Activated CD8-positive, alpha-beta memory T cell treated with anti-CD3 and anti-CD28 coated beads, Interleukin-2, amount 10 ng/mL, durations not matched to agents 7 days and 5 days (primary cell): ENCODE results near the gene BPI. TPM values are rescaled to one million over a fixed set of nuclear protein-coding genes. Genes with fewer than 3 reads are reported as not detected.
"Not testable (repeated sequence)": the region's sequence is repeated elsewhere in the genome, so short reads cannot be mapped to it uniquely, and the experiment has no call there.

Experiments
- ATAC-seq: fragments of 150-1000 bp; cut with Tn5 transposase; one replicate; pipeline ENCODE4 v1.10.0; 2021; ENCODE audit warnings: moderate library complexity
- CTCF ChIA-PET: fragments of 350-600 bp; sonication (Branson Sonifier 250); formaldehyde crosslinking; loops from one replicate; lab custom pipeline; 2021; ENCODE audit warnings: antibody characterized with exemption; lab: Charles Lee
- DNase-seq: peaks from one replicate; pipeline ENCODE4 v3.0.0-alpha.2; 2020
- H3K27ac Mint-ChIP-seq: one replicate; pipeline ENCODE4 v1.8.0; 2021; ENCODE audit warnings: mild to moderate bottlenecking, mixed read lengths
- H3K27me3 Mint-ChIP-seq: one replicate; pipeline ENCODE4 v1.8.0; 2021; ENCODE audit warnings: mixed read lengths
- H3K36me3 Mint-ChIP-seq: one replicate; pipeline ENCODE4 v1.8.0; 2021; ENCODE audit warnings: mild to moderate bottlenecking, mixed read lengths
- H3K4me1 Mint-ChIP-seq: one replicate; pipeline ENCODE4 v1.8.0; 2021; ENCODE audit warnings: mixed read lengths
- H3K4me3 Mint-ChIP-seq: one replicate; pipeline ENCODE4 v1.8.0; 2021; ENCODE audit warnings: mild to moderate bottlenecking, moderate library complexity, mixed read lengths
- H3K9me3 Mint-ChIP-seq: one replicate; pipeline ENCODE4 v1.8.0; 2022; ENCODE audit warnings: low read depth, mixed read lengths
- total RNA-seq, 2 experiments: library from RNA; stranded (reverse); gene quantifications; one replicate each; pipeline ENCODE4 v1.2.3, GENCODE V29; 2021

Gene BPI
- total RNA-seq, 2 experiments from 2014 or later: not detected

DNA sequence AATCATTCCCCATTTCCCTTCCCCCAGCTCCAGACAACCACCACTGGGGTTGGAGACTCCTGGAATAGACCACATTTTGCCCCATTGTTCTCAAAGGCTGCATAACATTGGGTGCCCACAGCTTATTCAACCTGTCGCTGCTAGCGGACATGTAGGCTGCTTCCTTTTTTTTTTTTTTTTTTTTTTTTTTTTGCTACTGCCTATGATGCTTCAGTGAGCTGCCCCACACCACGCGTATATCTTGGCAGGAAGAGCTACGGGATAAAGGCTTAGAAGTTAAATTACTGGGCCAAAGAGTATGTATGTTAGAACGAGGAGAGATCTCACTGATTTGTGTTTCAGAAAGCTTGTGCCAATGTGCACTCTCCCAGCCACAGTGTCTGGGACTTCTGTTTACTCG, 49.4 kb downstream of the BPI start:
- Mint-ChIP-seq H3K27me3 (no peaks in the 10 kb centered on the region), H3K9me3 (no peaks in the 10 kb centered on the region), H3K4me3 (no peak overlapping the region), H3K27ac (no peak overlapping the region), H3K36me3 (no peaks in the 10 kb centered on the region), H3K4me1 (peaks cover 13% of the 10 kb centered on the region)
- DNase-seq: no peak
- no peak for ATAC-seq
- CTCF ChIA-PET: no interaction called here

DNA sequence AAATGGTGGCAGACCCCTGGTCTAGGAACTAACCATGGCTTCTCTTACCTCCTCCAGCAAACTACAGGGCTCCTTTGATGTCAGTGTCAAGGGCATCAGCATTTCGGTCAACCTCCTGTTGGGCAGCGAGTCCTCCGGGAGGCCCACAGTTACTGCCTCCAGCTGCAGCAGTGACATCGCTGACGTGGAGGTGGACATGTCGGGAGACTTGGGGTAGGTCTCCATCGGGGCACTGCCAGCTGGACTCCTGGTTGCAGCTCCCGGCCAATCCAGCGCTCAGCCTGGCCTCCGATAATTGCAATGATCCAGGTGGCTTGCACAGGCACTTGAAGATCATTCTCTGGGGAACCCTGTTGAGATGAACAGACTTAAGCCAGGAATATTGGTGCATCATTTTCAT, 50.3 kb downstream of the BPI start:
- Mint-ChIP-seq H3K27me3 (no peaks in the 10 kb centered on the region), H3K4me3 (no peak overlapping the region), H3K9me3 (no peaks in the 10 kb centered on the region), H3K27ac (no peak overlapping the region), H3K4me1 (peaks cover 13% of the 10 kb centered on the region), H3K36me3 (no peaks in the 10 kb centered on the region)
- DNase-seq (no peak), ATAC-seq (no peak)
- CTCF ChIA-PET: no interaction called here

DNA sequence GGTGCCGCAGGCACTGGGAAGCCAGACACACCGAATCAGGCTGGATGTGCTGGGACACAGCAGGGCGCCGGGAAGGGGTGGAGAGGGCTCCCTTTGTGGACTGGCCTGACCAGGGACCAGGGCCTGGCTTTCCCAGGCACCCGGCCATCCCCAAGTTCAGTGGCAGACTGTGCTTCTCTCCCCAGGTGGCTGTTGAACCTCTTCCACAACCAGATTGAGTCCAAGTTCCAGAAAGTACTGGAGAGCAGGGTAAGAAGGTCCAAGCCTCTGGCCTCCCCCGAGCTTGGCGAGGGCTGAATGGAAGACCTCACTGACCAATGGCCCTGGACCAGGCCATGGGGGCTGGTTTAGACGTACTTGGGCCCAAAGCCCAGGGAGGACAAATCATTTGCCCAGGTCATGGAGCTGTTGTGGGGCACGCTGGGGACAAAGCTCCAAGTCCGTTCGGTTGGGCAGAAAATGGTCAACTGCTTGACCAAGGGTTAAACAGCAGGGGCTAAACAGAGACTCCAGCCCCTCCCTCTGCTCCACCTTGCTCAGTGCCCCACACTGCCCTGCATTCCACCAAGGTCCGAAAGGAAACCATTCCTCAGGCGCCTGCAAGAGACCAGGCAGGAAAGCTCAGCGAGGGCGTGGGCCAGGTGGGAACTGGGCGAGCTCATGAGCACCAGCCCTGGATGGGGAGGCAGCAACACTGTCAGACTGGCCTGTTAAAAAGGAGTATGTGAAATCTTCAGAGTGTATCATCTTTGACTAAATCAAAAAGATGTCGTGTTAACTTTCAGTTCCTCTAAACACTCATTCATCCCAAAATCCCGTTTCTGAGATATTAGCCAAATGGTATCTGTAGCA, 51.4 kb downstream of the BPI start:
- no peak overlapping the region for H3K27ac Mint-ChIP-seq
- no peaks in the 10 kb centered on the region for H3K9me3 Mint-ChIP-seq
- no peaks in the 10 kb centered on the region for H3K36me3 Mint-ChIP-seq
- H3K4me1 Mint-ChIP-seq: peaks cover 13% of the 10 kb centered on the region
- ATAC-seq: peak; percentile 51
- CTCF ChIA-PET: interaction anchor here (1.2 kb wide), 1 partner anchor 298 kb away, joined by 3 read pairs; no protein-coding TSS in a partner anchor
- H3K4me3 Mint-ChIP-seq: no peak overlapping the region
- H3K27me3 Mint-ChIP-seq: no peaks in the 10 kb centered on the region
- DNase-seq: no peak

DNA sequence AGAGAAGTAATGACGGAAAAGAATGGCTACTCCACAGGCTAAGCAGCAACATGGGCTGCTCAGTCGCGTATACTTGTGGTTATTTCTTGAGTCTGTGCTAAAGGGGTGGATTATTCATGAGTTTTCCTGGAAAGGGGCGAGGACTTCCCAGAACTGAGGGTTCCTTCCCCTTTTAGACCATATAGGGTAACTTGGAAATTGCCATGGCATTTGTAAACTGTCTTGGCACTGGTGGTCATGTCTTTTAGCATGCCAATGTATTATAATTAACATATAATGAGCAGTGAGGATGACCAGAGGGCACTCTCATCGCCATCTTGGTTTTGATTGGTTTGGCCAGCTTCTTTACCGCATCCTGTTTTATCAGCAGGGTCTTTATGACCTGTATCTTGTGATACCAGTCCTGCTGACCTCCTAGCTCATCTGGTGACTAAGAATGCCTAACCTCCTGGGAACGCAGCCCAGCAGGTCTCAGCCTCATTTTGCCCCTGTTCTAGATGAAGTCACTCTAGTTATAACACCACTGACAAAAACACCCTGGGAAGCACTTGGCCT, 53.8 kb downstream of the BPI start:
- H3K36me3 Mint-ChIP-seq: no peaks in the 10 kb centered on the region
- H3K4me1 Mint-ChIP-seq: peaks cover 13% of the 10 kb centered on the region
- peak; percentile 49 for ATAC-seq
- DNase-seq: peak; percentile 48
- H3K9me3 Mint-ChIP-seq: no peaks in the 10 kb centered on the region
- H3K27me3 Mint-ChIP-seq: no peaks in the 10 kb centered on the region
- no peak overlapping the region for H3K4me3 Mint-ChIP-seq
- H3K27ac Mint-ChIP-seq: no peak overlapping the region
- CTCF ChIA-PET: no interaction called here

DNA sequence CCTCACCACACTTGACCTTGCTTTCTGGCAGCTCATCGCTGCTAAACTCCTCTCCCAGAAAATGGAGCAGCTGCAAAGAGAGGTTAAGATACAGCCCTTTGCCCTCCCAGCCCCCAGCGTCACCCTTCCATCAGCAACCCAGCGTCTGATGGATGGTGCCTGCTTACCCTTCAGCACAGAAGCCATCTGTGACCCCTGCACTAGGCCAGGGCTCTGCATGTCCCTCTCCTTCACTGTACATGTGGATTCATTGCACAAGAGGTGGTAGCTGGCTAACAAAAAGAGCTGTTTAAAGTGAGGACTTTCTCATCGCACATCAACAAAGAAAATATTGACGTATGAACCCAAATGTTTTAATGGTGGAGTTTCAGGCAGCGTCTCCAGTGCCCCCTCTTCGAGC, 54.6 kb downstream of the BPI start:
- Mint-ChIP-seq H3K36me3 (no peaks in the 10 kb centered on the region), H3K27ac (no peak overlapping the region), H3K9me3 (no peaks in the 10 kb centered on the region), H3K4me1 (peaks cover 13% of the 10 kb centered on the region), H3K27me3 (no peaks in the 10 kb centered on the region), H3K4me3 (no peak overlapping the region)
- DNase-seq (no peak), ATAC-seq (no peak)
- CTCF ChIA-PET: no interaction called here

DNA sequence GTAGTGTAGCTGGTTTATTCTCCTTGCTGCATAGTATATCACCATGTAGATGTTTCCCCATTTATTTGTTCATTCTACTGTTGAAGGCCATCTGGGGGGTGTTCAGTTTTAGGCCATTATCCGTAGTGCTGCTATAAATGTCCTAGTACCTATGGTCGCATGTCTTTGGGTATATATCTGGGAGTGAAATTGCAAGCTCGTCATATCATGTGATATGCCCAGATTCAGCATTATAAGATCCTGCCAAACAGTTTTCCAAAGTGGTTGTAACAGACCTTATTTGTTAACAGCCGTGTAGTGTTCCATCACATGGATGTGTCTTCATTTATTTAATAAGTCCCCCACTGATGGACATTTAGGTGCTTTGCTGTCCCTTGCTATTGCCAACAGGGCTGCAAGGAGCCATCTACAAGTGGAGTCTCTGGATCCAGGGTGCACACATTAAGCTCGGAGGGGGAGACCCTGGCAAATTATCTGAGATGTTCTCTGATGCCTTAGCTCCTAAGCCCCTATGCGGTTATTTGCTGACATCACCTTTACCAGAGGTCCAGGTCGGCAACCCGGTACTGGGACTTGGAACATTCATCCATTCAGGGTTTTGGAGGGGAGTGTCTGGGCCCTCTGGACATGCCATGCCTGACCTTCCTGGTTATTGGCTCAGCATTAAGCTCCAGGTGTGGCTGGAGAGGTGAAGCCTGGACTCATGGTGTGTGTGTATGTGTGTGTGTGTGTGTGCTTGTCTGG, 59.2 kb downstream of the BPI start:
- no peaks in the 10 kb centered on the region for H3K4me1 Mint-ChIP-seq
- CTCF ChIA-PET: no interaction called here
- H3K36me3 Mint-ChIP-seq: no peaks in the 10 kb centered on the region
- no peak for ATAC-seq
- DNase-seq: no peak
- no peak overlapping the region for H3K4me3 Mint-ChIP-seq
- no peaks in the 10 kb centered on the region for H3K9me3 Mint-ChIP-seq
- no peak overlapping the region for H3K27ac Mint-ChIP-seq
- H3K27me3 Mint-ChIP-seq: peaks cover 5% of the 10 kb centered on the region

DNA sequence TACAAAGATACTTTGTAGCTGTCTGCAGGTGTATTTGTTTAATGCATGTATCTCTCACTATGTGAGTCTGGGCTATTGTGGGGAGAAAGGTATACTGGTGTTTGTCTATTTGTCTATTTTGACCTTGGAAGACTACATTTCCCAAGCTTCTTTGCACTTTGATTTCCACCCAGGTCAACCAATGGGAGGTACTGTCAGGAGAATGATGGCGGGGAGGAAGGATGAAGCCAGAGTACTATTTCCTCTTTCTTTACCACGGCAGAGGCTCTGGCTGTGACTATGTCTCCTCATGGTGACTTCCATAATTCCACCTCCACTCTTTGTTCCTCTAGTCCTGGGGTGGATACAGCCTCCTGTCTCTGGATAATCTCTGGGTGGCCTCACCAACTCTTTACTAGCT, 65.4 kb downstream of the BPI start:
- Mint-ChIP-seq H3K9me3 (no peaks in the 10 kb centered on the region), H3K4me1 (no peaks in the 10 kb centered on the region), H3K27me3 (peaks cover 17% of the 10 kb centered on the region), H3K4me3 (no peak overlapping the region), H3K36me3 (no peaks in the 10 kb centered on the region), H3K27ac (no peak overlapping the region)
- DNase-seq (no peak), ATAC-seq (no peak)
- CTCF ChIA-PET: no interaction called here

DNA sequence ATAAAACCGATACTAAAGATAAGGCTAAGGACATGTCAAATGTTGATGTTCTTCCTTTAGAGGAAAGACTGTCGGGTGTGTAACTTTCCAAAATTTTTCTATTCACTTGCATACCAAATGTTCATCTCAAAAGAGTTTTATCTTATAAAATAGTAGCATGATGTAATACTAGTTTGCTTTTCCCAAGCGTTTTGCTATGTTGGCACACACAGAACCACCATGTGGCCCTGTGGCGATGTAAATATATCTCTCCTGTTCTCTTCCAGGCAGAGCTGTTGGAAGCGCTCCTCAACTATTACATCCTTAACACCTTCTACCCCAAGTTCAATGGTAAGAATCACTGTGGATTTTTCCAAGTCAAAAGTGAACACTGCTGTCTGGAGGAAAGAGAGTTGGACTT, 68.8 kb downstream of the BPI start:
- Mint-ChIP-seq H3K36me3 (no peaks in the 10 kb centered on the region), H3K4me1 (no peaks in the 10 kb centered on the region), H3K9me3 (no peaks in the 10 kb centered on the region), H3K27me3 (peaks cover 12% of the 10 kb centered on the region), H3K4me3 (no peak overlapping the region), H3K27ac (no peak overlapping the region)
- DNase-seq: no peak
- ATAC-seq: no peak
- CTCF ChIA-PET: no interaction called here

DNA sequence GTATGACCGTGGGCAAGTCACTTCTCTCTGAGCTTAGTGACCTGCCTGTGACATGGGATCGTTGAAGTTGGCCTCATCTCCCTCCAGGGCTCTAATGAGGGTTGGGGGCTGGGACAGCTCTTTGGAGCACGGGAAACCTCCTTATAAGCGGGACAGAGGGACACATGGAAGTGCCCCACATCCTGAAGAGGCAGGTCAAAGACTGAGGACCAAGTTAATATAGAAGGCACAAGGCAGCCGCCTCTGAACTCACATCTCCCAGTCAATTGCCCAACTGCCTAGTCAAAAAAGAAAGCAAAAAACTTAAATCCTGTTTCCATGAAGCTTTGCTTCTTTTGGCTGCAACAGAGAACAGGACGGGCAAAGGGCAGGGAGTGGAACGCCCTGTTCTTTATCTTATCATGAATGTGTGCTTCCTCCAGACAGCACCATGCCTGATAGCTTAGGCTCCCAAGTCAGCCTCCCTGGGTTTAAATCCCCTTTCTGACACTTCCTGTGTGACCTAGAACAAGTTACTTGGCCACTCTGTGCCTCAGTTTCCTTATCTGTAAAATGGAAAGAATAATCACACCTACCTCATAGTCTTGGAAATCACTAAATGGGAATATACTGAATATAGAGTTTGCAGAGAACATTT, 69.4 kb downstream of the BPI start:
- DNase-seq: no peak
- H3K36me3 Mint-ChIP-seq: no peaks in the 10 kb centered on the region
- CTCF ChIA-PET: no interaction called here

DNA sequence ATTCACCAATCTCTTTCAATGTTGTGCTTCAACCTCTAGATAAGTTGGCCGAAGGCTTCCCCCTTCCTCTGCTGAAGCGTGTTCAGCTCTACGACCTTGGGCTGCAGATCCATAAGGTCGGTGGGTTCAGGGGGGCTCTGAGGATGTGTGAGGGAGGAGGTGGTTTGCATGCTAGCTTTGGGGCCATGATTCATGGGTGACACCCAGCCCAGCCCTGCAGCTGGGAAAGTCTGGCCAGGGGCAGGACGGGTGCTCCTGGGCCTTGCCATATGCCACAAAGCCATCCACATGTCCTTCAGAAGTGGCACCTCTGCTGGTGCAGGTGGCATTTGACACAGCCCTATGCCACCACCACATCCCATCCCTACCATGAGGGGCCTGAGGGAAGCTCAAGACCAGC, 69.9 kb downstream of the BPI start:
- CTCF ChIA-PET: no interaction called here
- peaks cover 12% of the 10 kb centered on the region for H3K27me3 Mint-ChIP-seq
- no peak for DNase-seq
- no peak overlapping the region for H3K27ac Mint-ChIP-seq
- H3K4me1 Mint-ChIP-seq: no peaks in the 10 kb centered on the region
- no peak for ATAC-seq
- H3K36me3 Mint-ChIP-seq: no peaks in the 10 kb centered on the region
- no peak overlapping the region for H3K4me3 Mint-ChIP-seq
- H3K9me3 Mint-ChIP-seq: no peaks in the 10 kb centered on the region

More for the DNA sequence above, 69.4 kb downstream of the BPI start:
- no peak for ATAC-seq
- Mint-ChIP-seq H3K27ac (no peak overlapping the region), H3K4me1 (no peaks in the 10 kb centered on the region), H3K4me3 (no peak overlapping the region), H3K27me3 (peaks cover 12% of the 10 kb centered on the region), H3K9me3 (no peaks in the 10 kb centered on the region)

DNA sequence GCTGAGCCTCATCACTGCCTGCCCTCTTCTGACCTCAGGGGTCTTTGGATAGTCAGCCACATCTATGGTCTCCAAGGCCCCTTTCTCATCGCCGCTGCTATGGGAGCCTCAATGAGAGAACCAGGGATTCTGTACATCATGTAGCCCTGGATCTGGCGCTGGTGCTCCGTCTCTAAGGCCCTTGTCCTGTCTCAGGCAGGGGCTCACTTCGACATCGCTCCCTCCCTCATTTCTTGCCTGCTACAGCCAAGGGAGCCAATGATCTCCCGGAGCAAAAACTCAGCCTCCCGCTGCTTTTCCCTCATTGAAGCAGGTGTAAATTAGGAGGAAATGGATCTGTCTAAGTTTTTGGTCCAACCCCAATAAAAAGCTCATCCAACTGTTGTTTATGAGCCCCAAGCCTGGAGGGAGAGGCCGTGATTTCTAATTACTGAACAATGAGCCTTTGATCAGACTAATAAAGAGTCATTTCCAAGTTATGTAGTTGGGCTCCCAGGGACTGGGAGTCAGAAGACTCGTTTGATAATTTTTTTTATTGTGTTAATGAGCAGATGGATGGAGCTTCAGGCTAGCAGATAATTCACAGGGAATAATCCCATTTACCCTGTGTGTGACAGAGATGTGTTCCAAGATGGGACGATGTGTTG, 73.2 kb downstream of the BPI start:
- Mint-ChIP-seq H3K27ac (no peak overlapping the region), H3K4me1 (no peaks in the 10 kb centered on the region), H3K4me3 (no peak overlapping the region), H3K9me3 (no peaks in the 10 kb centered on the region), H3K27me3 (peaks cover 5% of the 10 kb centered on the region), H3K36me3 (no peaks in the 10 kb centered on the region)
- CTCF ChIA-PET: no interaction called here
- ATAC-seq (no peak), DNase-seq (no peak)

DNA sequence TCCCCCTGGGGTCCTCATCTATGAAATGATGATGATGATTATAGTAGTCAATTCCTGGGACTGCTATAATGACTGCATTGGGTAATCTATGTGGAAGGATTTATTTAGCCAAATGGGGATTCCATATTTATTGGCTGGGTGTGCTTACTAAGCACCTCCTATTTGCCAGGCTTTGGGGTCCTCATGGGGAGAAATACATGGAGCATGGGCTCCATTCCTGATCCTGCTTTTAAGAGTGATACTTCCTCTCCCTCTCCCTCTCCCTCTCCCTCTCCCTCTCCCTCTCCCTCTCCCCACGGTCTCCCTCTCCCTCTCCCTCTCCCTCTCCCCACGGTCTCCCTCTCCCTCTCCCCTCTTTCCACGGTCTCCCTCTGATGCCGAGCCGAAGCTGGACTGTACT, 73.9 kb downstream of the BPI start:
- CTCF ChIA-PET, ATAC-seq, H3K27me3 Mint-ChIP-seq, H3K4me1 Mint-ChIP-seq, H3K4me3 Mint-ChIP-seq, H3K27ac Mint-ChIP-seq, H3K9me3 Mint-ChIP-seq, DNase-seq, H3K36me3 Mint-ChIP-seq: not testable (repeated sequence)

DNA sequence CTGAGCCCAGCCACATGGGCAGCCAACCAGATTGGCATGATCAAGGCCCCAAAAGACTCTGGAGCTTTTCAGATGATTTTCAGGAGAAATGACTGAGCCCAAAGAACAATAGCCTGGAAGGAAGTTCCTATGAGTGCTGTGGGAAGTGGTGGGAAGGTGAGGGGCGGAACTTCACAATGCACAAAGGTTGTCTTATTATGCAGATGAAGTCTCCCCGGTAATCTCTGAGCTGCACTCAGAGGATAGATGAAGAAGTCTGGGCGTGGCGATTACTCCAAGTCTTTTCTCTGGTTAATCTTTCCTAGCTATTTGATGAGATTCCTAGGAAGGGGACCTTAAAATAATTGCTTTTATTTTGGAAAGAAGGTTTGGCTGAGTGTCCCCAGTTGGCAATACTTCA, 79.2 kb downstream of the BPI start:
- CTCF ChIA-PET: no interaction called here
- ATAC-seq (no peak), DNase-seq (no peak)
- no peak overlapping the region for H3K4me3 Mint-ChIP-seq
- peaks cover 16% of the 10 kb centered on the region for H3K27me3 Mint-ChIP-seq
- H3K36me3 Mint-ChIP-seq: no peaks in the 10 kb centered on the region
- peaks cover 3% of the 10 kb centered on the region for H3K4me1 Mint-ChIP-seq
- H3K27ac Mint-ChIP-seq: no peak overlapping the region
- no peaks in the 10 kb centered on the region for H3K9me3 Mint-ChIP-seq
